K562 (cell line): ENCODE results near the gene UBE2V1. TPM values are rescaled to one million over a fixed set of nuclear protein-coding genes. Genes with fewer than 3 reads are reported as not detected.

Experiments
- HDAC3 ChIP-seq: fragments of 450-650 bp; IDR thresholded peaks from 2 replicates; pipeline ENCODE4 v1.6.1; 2018; ENCODE audit warnings: borderline replicate concordance, mild to moderate bottlenecking, moderate library complexity; ENCODE audit not compliant: partially characterized antibody
- L3MBTL2 ChIP-seq: fragments of 450-650 bp; IDR thresholded peaks from 2 replicates; pipeline ENCODE4 v1.6.1; 2016; ENCODE audit warnings: mild to moderate bottlenecking, moderate library complexity
- NFE2 ChIP-seq: IDR thresholded peaks from 2 replicates; pipeline ENCODE4 v1.6.1; 2014; ENCODE audit warnings: antibody characterized with exemption, low read depth
- PCBP1 ChIP-seq: fragments of 200-400 bp; formaldehyde crosslinking; IDR thresholded peaks from 2 replicates; pipeline ENCODE4 v1.6.1; 2018; ENCODE audit warnings: mild to moderate bottlenecking, low read depth, low read length; ENCODE audit not compliant: poor library complexity, severe bottlenecking
- POLR2B ChIP-seq: fragments of 450-650 bp; IDR thresholded peaks from 2 replicates; pipeline ENCODE4 v1.6.1; 2018; ENCODE audit warnings: low read depth; ENCODE audit not compliant: partially characterized antibody
- POLR3A ChIP-seq: IDR thresholded peaks from 2 replicates; pipeline ENCODE4 v1.6.1; 2011; ENCODE audit warnings: borderline replicate concordance, mild to moderate bottlenecking, moderate library complexity; ENCODE audit not compliant: insufficient read length, insufficient read depth; ENCODE audit errors: extremely low read depth
- POLR3G ChIP-seq: IDR thresholded peaks from 2 replicates; pipeline ENCODE4 v1.6.1; 2011; ENCODE audit not compliant: insufficient read length, insufficient replicate concordance; ENCODE audit errors: extremely low read depth
- SIN3A ChIP-seq, 2 experiments: fragments of 150-350 bp in 1 of 2; IDR thresholded peaks; 2 replicates each; pipeline ENCODE4 v1.6.1; 2011 to 2016; ENCODE audit warnings: borderline replicate concordance in 2 of 2, low read depth in 2 of 2, low read length in 2 of 2, mild to moderate bottlenecking in 2 of 2, moderate library complexity in 2 of 2; ENCODE audit not compliant: control insufficient read depth in 1 of 2
- SOX6 ChIP-seq: fragments of 450-650 bp; IDR thresholded peaks from 2 replicates; pipeline ENCODE4 v1.6.1; 2014; ENCODE audit warnings: mild to moderate bottlenecking
- TBL1XR1 ChIP-seq, 2 experiments: IDR thresholded peaks; 2 replicates each; pipeline ENCODE4 v1.6.1; 2012; ENCODE audit warnings: improper control_type of control experiment in 2 of 2, low read length in 2 of 2, mild to moderate bottlenecking in 1 of 2
- XRCC3 ChIP-seq: fragments of 450-650 bp; IDR thresholded peaks from 2 replicates; pipeline ENCODE4 v1.6.1; 2017; ENCODE audit warnings: mild to moderate bottlenecking, moderate library complexity
- XRCC4 ChIP-seq: IDR thresholded peaks from one replicate; pipeline ENCODE4 v1.6.1; 2011; ENCODE audit not compliant: insufficient read depth, insufficient read length; ENCODE audit errors: extremely low read depth
- ZSCAN29 ChIP-seq: fragments of 450-650 bp; IDR thresholded peaks from 2 replicates; pipeline ENCODE4 v1.6.1; 2017
- polyA plus RNA-seq, 8 experiments: library from polyadenylated mRNA; depleted of rRNA in 4 of 8; stranded (reverse) in 5 of 8; unstranded in 3 of 8; fragments of >200 nt; fragmentation: Nextera tagmentation in 2 of 8; fragmentation: Illumina TruSeq in 1 of 8; extraction: Ambion mirVana in 2 of 8; extraction: Trizol in 1 of 8; gene quantifications; 2 replicates each; pipeline versions ENCODE4 v1.2.1 to v1.2.3, GENCODE V29; 2011 to 2014; ENCODE audit warnings: inconsistent platforms in 1 of 8, missing spikeins in 1 of 8
- total RNA-seq, 7 experiments: library from RNA; depleted of rRNA in 6 of 7; stranded (reverse); fragments of >200 nt in 6 of 7; fragmentation: Illumina TruSeq in 2 of 7; extraction: Trizol in 2 of 7; gene quantifications; 2 replicates each; pipeline versions ENCODE4 v1.2.1 to v1.2.3, GENCODE V29; 2011 to 2021; ENCODE audit warnings: low replicate concordance in 1 of 7
- TF ChIP-seq, protein P1 (sequence below): sonication (generic); formaldehyde crosslinking; IDR thresholded peaks from 2 replicates; pipeline ENCODE4 v1.8.1; 2023; ENCODE audit warnings: missing genetic modification reagents, mild to moderate bottlenecking, borderline replicate concordance
- TF ChIP-seq, protein P2 (sequence below): fragments of 250-450 bp; sonication (Bioruptor Pico); IDR thresholded peaks from 2 replicates; pipeline ENCODE4 v1.4.0; 2020; ENCODE audit warnings: mild to moderate bottlenecking, moderate library complexity
- TF ChIP-seq, protein P3 (sequence below), 3 experiments: IDR thresholded peaks in 2 of 3; conservative IDR thresholded peaks in 1 of 3; 2 replicates each; pipeline ENCODE4 v1.5.1; 2011 to 2012; ENCODE audit warnings: low read length in 3 of 3, mild to moderate bottlenecking in 3 of 3, control low read depth in 2 of 3, improper control_type of control experiment in 1 of 3, inconsistent platforms in 1 of 3, low read depth in 1 of 3, mixed read lengths in 1 of 3, moderate library complexity in 1 of 3; ENCODE audit not compliant: insufficient read depth in 2 of 3

UBE2V1 gene
- total and polyA plus RNA-seq, 9 of the 15 experiments (the other 6 are each of a cell fraction or from before 2014, with no cell fraction given): 93.0 to 357 (median 119) TPM

DNA sequence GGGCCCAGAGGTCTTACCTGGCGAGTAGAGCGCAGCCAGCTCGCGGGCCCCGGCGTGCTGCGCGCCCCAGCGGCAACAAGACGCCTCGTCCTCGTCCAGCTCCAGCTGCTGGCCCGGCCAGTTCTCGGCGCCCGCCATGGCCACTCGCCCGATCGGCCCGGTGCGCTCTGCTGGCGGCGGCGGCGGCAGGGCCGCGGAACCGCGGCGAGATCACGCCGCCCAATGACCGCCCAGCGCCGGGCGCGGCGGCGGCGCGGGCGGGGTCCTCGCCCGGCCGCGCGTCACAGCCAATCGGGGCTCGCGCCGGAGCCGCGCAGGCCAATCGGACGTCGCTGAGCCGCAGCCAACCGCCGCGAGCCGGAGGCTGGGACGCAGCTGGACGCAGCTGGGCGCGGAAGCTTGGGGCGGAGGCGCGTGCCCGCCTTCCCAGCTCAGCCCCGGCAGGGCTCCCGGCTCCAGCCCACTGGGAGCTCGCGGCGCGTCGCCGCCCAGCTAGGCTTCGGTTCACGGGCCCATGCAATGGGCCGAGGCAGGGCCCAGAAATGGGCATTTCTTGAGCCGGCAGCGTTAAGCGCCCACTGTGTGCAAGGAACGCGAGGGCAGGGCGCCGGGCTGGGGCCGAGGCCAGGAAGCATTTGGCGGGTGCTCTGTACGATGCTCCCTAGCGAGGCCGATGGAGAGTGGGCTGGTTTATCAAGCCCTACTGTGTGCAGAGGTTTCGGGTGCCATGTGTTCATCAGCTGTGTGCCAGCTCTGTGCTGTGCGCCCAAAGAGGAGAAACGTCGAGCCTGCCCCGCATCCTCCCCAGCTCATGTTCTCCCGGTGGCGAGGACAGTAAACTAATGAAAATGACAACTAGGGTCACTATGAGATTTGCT, 40.8 kb upstream of the UBE2V1 start, which contains the start of gene PEDS1 (continued):
- TF ChIP-seq, protein P1, sequence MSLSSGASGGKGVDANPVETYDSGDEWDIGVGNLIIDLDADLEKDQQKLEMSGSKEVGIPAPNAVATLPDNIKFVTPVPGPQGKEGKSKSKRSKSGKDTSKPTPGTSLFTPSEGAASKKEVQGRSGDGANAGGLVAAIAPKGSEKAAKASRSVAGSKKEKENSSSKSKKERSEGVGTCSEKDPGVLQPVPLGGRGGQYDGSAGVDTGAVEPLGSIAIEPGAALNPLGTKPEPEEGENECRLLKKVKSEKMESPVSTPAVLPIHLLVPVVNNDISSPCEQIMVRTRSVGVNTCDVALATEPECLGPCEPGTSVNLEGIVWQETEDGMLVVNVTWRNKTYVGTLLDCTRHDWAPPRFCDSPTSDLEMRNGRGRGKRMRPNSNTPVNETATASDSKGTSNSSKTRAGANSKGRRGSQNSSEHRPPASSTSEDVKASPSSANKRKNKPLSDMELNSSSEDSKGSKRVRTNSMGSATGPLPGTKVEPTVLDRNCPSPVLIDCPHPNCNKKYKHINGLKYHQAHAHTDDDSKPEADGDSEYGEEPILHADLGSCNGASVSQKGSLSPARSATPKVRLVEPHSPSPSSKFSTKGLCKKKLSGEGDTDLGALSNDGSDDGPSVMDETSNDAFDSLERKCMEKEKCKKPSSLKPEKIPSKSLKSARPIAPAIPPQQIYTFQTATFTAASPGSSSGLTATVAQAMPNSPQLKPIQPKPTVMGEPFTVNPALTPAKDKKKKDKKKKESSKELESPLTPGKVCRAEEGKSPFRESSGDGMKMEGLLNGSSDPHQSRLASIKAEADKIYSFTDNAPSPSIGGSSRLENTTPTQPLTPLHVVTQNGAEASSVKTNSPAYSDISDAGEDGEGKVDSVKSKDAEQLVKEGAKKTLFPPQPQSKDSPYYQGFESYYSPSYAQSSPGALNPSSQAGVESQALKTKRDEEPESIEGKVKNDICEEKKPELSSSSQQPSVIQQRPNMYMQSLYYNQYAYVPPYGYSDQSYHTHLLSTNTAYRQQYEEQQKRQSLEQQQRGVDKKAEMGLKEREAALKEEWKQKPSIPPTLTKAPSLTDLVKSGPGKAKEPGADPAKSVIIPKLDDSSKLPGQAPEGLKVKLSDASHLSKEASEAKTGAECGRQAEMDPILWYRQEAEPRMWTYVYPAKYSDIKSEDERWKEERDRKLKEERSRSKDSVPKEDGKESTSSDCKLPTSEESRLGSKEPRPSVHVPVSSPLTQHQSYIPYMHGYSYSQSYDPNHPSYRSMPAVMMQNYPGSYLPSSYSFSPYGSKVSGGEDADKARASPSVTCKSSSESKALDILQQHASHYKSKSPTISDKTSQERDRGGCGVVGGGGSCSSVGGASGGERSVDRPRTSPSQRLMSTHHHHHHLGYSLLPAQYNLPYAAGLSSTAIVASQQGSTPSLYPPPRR (CRISPR knock-in tag): no peak; the same call in 1 of the 2 replicates
- TF ChIP-seq POLR2B (peak; percentile 72), L3MBTL2 (peak; percentile 99), POLR3G (no peak), ZSCAN29 (no peak), TBL1XR1 (IDR thresholded peaks at IDR 0.05; ENCODE audit: low read length in 2 of 2) (no peak), PCBP1 (no peak), XRCC4 (no peak), NFE2 (no peak), XRCC3 (no peak), POLR3A (no peak), HDAC3 (no peak), SOX6 (no peak), SIN3A (IDR thresholded peaks at IDR 0.05; ENCODE audit: borderline replicate concordance in 2 of 2, control insufficient read depth in 1 of 2, low read depth in 2 of 2, low read length in 2 of 2) (no peak; a peak in 1 of 4 replicates)
- TF ChIP-seq, protein P2, sequence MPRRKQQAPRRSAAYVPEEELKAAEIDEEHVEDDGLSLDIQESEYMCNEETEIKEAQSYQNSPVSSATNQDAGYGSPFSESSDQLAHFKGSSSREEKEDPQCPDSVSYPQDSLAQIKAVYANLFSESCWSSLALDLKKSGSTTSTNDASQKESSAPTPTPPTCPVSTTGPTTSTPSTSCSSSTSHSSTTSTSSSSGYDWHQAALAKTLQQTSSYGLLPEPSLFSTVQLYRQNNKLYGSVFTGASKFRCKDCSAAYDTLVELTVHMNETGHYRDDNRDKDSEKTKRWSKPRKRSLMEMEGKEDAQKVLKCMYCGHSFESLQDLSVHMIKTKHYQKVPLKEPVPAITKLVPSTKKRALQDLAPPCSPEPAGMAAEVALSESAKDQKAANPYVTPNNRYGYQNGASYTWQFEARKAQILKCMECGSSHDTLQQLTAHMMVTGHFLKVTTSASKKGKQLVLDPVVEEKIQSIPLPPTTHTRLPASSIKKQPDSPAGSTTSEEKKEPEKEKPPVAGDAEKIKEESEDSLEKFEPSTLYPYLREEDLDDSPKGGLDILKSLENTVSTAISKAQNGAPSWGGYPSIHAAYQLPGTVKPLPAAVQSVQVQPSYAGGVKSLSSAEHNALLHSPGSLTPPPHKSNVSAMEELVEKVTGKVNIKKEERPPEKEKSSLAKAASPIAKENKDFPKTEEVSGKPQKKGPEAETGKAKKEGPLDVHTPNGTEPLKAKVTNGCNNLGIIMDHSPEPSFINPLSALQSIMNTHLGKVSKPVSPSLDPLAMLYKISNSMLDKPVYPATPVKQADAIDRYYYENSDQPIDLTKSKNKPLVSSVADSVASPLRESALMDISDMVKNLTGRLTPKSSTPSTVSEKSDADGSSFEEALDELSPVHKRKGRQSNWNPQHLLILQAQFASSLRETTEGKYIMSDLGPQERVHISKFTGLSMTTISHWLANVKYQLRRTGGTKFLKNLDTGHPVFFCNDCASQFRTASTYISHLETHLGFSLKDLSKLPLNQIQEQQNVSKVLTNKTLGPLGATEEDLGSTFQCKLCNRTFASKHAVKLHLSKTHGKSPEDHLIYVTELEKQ (CRISPR knock-in tag): no peak
- TF ChIP-seq, protein P3, sequence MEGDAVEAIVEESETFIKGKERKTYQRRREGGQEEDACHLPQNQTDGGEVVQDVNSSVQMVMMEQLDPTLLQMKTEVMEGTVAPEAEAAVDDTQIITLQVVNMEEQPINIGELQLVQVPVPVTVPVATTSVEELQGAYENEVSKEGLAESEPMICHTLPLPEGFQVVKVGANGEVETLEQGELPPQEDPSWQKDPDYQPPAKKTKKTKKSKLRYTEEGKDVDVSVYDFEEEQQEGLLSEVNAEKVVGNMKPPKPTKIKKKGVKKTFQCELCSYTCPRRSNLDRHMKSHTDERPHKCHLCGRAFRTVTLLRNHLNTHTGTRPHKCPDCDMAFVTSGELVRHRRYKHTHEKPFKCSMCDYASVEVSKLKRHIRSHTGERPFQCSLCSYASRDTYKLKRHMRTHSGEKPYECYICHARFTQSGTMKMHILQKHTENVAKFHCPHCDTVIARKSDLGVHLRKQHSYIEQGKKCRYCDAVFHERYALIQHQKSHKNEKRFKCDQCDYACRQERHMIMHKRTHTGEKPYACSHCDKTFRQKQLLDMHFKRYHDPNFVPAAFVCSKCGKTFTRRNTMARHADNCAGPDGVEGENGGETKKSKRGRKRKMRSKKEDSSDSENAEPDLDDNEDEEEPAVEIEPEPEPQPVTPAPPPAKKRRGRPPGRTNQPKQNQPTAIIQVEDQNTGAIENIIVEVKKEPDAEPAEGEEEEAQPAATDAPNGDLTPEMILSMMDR (IDR thresholded peaks at IDR 0.05 in 2 of 3, conservative IDR thresholded peaks at IDR 0.05 in 1 of 3; ENCODE audit: insufficient read depth in 2 of 3, low read depth in 1 of 3, low read length in 3 of 3): no peak
